ENCODE results near the gene KIF20B. TPM values are rescaled to one million over a fixed set of nuclear protein-coding genes. Genes with fewer than 3 reads are reported as not detected.

KIF20B gene
- total and polyA plus RNA-seq, 2 of the 13 experiments (the other 11 are each of a cell fraction or from before 2014, with no cell fraction given): 3.5 to 38.6 TPM

DNA sequence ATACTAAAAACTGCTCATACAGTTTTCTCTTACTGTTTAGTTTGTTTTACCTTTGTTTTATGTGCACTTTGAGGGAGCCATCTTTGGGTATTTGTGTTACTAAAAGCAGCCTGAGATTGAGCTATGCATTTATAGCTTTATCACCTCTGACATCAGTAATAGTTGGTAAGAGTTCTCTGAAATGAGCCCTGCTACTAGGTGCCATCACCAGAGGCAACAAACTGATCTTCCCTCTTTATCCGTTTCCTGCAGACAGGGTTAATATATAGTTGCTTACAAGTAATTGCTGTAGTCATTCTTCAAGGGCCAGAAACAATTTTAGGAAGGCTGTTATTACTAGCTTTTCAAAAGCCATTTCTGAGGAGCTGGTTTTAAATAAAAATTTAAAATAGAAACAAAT lies 49.1 kb downstream of the KIF20B start:
- Histone ChIP-seq H4K20me1 (ENCODE audit: insufficient read depth, low read length) (no peaks in the 10 kb centered on the region), H3K79me2 (ENCODE audit: insufficient read depth, low read length) (no peaks in the 10 kb centered on the region), H2AFZ (ENCODE audit: low read length) (no peak overlapping the region), H3K9ac (ENCODE audit: insufficient read depth, low read depth, low read length) (no peak overlapping the region), H3K4me2 (ENCODE audit: low read depth, low read length) (no peak overlapping the region), H3K27me3 (ENCODE audit: control insufficient read depth in 1 of 2, insufficient read depth in 2 of 2, low read length in 2 of 2) (no peaks in the 10 kb centered on the region), H3K36me3 (replicated peaks in 1 of 2; ENCODE audit: control insufficient read depth in 1 of 2, insufficient read depth in 2 of 2, low read length in 2 of 2) (peaks cover 5 to 17% of the 10 kb centered on the region in 2 experiments), H3K27ac (ENCODE audit: extremely low read length, insufficient read depth, low read length) (no peak overlapping the region), H3K9me3 (ENCODE audit: low read length) (no peaks in the 10 kb centered on the region), H3K4me3 (replicated peaks in 1 of 3; ENCODE audit: insufficient read depth in 1 of 3, low read depth in 2 of 3, low read length in 3 of 3) (no peak overlapping the region), H3K4me1 (ENCODE audit: insufficient read depth, low read length) (no peaks in the 10 kb centered on the region)
- no peak for TF ChIP-seq NAIF1 (CRISPR knock-in tag; IDR thresholded peaks at IDR 0.05; ENCODE audit: borderline replicate concordance)
- no peak for TF ChIP-seq RCOR2 (CRISPR knock-in tag; IDR thresholded peaks at IDR 0.05)
- TF ChIP-seq TOE1 (CRISPR knock-in tag; IDR thresholded peaks at IDR 0.05): no peak
- no peak for TF ChIP-seq KLF9 (CRISPR knock-in tag; IDR thresholded peaks at IDR 0.05; ENCODE audit: low read depth)
- no peak for TF ChIP-seq EZH2 (conservative IDR thresholded peaks at IDR 0.05; ENCODE audit: low read depth, low read length)
- TF ChIP-seq, protein P1, sequence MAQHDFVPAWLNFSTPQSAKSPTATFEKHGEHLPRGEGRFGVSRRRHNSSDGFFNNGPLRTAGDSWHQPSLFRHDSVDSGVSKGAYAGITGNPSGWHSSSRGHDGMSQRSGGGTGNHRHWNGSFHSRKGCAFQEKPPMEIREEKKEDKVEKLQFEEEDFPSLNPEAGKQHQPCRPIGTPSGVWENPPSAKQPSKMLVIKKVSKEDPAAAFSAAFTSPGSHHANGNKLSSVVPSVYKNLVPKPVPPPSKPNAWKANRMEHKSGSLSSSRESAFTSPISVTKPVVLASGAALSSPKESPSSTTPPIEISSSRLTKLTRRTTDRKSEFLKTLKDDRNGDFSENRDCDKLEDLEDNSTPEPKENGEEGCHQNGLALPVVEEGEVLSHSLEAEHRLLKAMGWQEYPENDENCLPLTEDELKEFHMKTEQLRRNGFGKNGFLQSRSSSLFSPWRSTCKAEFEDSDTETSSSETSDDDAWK (CRISPR knock-in tag; IDR thresholded peaks at IDR 0.05): no peak
- no peak for TF ChIP-seq ZNF839 (CRISPR knock-in tag; IDR thresholded peaks at IDR 0.05; ENCODE audit: borderline replicate concordance)
- no peak for TF ChIP-seq ERF (CRISPR knock-in tag; IDR thresholded peaks at IDR 0.05)
- no peak for TF ChIP-seq PITX1 (CRISPR knock-in tag; IDR thresholded peaks at IDR 0.05)
- TF ChIP-seq, protein P2, sequence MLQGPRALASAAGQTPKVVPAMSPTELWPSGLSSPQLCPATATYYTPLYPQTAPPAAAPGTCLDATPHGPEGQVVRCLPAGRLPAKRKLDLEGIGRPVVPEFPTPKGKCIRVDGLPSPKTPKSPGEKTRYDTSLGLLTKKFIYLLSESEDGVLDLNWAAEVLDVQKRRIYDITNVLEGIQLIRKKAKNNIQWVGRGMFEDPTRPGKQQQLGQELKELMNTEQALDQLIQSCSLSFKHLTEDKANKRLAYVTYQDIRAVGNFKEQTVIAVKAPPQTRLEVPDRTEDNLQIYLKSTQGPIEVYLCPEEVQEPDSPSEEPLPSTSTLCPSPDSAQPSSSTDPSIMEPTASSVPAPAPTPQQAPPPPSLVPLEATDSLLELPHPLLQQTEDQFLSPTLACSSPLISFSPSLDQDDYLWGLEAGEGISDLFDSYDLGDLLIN (CRISPR knock-in tag; IDR thresholded peaks at IDR 0.05; ENCODE audit: borderline replicate concordance): no peak
- no peak for TF ChIP-seq ZNF333 (CRISPR knock-in tag; IDR thresholded peaks at IDR 0.05; ENCODE audit: borderline replicate concordance)
- no peak for TF ChIP-seq ZNF891 (CRISPR knock-in tag; IDR thresholded peaks at IDR 0.05)
- TF ChIP-seq, protein P3, sequence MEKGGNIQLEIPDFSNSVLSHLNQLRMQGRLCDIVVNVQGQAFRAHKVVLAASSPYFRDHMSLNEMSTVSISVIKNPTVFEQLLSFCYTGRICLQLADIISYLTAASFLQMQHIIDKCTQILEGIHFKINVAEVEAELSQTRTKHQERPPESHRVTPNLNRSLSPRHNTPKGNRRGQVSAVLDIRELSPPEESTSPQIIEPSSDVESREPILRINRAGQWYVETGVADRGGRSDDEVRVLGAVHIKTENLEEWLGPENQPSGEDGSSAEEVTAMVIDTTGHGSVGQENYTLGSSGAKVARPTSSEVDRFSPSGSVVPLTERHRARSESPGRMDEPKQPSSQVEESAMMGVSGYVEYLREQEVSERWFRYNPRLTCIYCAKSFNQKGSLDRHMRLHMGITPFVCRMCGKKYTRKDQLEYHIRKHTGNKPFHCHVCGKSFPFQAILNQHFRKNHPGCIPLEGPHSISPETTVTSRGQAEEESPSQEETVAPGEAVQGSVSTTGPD (CRISPR knock-in tag; IDR thresholded peaks at IDR 0.05): no peak
- WGBS (ENCODE audit: low lambda C conversion rate): 100% methylated on average over 1 of the region's 1 CpG
- CTCF ChIA-PET (ENCODE audit: low intra/inter-chr PET ratio, low total read pairs): no interaction called here
- FAIRE-seq (no peak), ATAC-seq (no peak), DNase-seq (ENCODE audit: low spot score) (no peak)
- POLR2A ChIA-PET: no interaction called here
- BruUV-seq (replicated peaks): no TSS peak
- in situ Hi-C loops (cut with HindIII; ENCODE audit: extremely low pct_ligation_motif_present, low pct_unique_long_range_greater_than_20kb): no loop called here
- intact Hi-C loops (cut with micrococcal nuclease; ENCODE audit: unreplicated experiment): no loop called here
